ENCODE measurements around the gene OR4D2.
"Not testable (repeated sequence)": the region's sequence is repeated elsewhere in the genome, so short reads cannot be mapped to it uniquely, and the experiment has no call there.

Gene OR4D2

DNA sequence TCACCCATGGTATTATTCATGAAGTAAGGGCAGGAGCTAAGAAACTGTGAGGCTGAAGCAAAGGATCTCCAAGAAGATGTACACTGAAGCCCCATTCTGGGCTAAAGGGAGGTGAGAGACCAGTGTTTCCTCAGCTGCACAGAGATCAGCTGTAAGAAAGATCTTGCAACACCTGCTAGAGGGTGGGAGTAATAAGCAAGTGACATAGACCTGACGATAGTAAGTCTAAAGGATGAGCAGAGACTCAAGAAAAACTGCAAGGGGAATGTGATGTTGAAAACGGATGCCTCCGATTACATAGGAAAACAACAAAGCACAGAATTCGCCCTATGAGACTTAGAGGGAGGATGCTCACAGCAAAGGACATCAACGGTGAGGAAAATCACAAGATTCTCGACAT, at the start of gene OR4D2:
TSS of gene OR4D2 (plus strand) at position 301 of the 400 bp plus-strand sequence. CDS start 2,674 bp downstream, outside the sequence.
- no peak within 1 kb of the TSS for H3K4me3 ChIP-seq (ENCODE audit: low read length)
- no peak for TF ChIP-seq ZNF274 (IDR thresholded peaks at IDR 0.05; ENCODE audit: low read depth, low read length)

- no peak for TF ChIP-seq ZNF274 (IDR thresholded peaks at IDR 0.05; ENCODE audit: low read depth, low read length)
- no peak overlapping the region for H3K4me3 ChIP-seq (ENCODE audit: low read length)
Observed at GRCh38 chr17:58117382-58117781, 49.4 kb upstream of the OR4D2 start.

- no peak for TF ChIP-seq ZNF274 (IDR thresholded peaks at IDR 0.05; ENCODE audit: low read depth, low read length)
- no peak overlapping the region for H3K4me3 ChIP-seq (ENCODE audit: low read length)
Observed at GRCh38 chr17:58119491-58119890, 47.3 kb upstream of the OR4D2 start.

DNA sequence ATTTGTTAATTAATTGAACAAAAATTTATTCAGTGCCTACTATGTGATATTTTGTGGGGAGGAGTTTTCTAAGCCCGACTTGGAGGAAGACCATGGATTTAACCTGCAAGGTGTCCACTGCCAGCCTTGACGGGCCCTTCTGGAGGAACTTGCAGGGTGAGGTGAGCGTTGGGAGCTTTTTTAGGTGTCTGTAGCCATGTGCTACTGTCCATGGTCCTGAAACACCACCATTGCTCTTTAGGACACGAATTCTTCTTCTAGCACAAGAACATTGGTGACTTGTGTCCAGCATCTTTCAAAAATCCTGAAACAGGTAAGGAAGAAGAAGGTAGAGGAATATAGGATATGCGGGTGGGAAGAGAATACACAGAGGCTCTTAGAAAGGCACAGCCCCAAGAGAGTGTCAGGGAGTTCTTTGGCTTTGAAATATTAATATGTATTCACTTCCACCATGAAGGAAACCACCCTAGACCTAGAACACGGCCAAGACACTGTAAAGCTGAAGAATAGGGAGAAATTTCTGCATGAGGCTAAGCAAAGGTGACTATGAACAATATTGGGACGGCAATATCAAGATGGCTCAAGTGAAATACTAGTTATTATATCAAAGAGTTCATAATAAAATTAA, 46.5 kb upstream of the OR4D2 start:
- TF ChIP-seq ZNF274 (IDR thresholded peaks at IDR 0.05; ENCODE audit: low read depth, low read length) = no peak
- no peak overlapping the region for H3K4me3 ChIP-seq (ENCODE audit: low read length)

DNA sequence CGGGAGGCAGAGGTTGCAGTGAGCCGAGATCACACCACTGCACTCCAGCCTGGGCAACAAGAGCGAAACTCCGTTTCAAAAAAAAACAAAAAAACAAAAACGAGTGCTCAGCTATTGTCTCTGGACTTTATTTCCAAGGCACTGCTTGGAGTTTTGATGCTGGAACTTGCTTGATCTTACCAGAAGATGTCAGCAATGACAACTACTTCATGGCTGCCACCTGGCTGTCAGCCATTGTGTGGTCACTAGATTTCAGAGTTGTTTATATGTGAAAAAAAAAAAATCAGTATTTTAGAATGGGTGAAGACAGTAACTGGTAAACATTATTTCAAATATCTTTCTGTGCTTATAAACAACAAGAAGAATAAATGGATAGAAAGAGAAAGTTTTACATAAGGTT, 44.9 kb upstream of the OR4D2 start:
- no peak overlapping the region for H3K4me3 ChIP-seq (ENCODE audit: low read length)
- no peak for TF ChIP-seq ZNF274 (IDR thresholded peaks at IDR 0.05; ENCODE audit: low read depth, low read length)

- H3K4me3 ChIP-seq (ENCODE audit: low read length) = no peak overlapping the region
- TF ChIP-seq ZNF274 (IDR thresholded peaks at IDR 0.05; ENCODE audit: low read depth, low read length) = no peak
Observed at GRCh38 chr17:58127846-58128245, 38.9 kb upstream of the OR4D2 start.

GRCh38 chr17:58132697-58133096, 34.1 kb upstream of the OR4D2 start:
- H3K4me3 ChIP-seq (ENCODE audit: low read length) = not testable (repeated sequence)

- no peak overlapping the region for H3K4me3 ChIP-seq (ENCODE audit: low read length)
- no peak for TF ChIP-seq ZNF274 (IDR thresholded peaks at IDR 0.05; ENCODE audit: low read depth, low read length)
Observed at GRCh38 chr17:58136669-58137279, 30.0 kb upstream of the OR4D2 start.

DNA sequence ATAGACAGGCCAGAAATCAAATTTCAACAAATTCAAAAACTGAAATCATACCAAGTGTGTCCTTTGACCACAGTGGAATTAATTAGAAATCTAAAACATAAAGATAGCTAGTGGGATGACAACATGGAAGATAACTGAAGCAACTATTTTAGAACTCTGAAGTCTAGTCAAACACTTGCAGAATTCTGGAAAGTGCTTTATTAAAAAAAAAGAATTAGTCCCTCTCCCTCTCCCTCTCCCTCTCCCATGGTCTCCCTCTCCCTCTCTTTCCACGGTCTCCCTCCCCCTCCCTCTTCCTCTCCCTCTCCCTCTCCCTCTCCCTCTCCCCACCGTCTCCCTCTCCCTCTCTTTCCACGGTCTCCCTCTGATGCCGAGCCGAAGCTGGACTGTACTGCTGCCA, 25.3 kb upstream of the OR4D2 start:
- TF ChIP-seq ZNF274 (IDR thresholded peaks at IDR 0.05; ENCODE audit: low read depth, low read length) = no peak
- H3K4me3 ChIP-seq (ENCODE audit: low read length) = no peak overlapping the region

DNA sequence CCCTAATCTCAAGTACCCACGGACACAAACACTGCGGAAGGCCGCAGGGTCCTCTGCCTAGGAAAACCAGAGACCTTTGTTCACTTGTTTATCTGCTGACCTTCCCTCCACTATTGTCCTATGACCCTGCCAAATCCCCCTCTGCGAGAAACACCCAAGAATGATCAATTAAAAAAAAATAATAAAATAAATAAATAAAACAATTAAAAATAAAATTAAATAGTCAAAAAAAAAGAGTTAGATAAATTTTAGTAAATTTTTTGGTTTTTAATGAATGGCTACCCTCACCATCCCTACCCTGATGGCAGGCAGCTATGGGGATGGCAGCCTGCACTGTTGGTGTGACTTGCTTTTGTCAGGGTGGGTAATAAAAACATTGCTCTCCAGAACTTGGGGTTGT, 23.4 kb upstream of the OR4D2 start:
- not testable (repeated sequence) for H3K4me3 ChIP-seq (ENCODE audit: low read length)

DNA sequence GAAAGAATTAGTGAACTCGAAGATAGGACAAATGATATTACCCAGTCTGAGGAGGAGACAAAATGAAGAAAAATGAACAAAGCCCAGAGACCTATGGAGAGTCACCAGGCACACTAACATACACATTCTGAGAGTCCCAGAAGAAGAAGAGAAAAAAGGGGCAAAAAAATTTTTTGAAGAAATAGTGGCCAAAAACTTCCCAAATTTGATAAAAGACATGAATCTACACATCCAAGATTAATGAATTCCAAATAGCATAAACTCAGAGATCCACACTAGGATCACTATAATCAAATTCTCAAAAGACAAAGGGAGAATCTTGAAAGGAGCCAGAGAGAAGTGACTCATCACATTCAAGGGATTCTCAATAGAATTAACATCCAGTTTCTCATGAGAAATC, 22.0 kb upstream of the OR4D2 start:
- TF ChIP-seq ZNF274 (IDR thresholded peaks at IDR 0.05; ENCODE audit: low read depth, low read length) = no peak
- H3K4me3 ChIP-seq (ENCODE audit: low read length) = no peak overlapping the region

DNA sequence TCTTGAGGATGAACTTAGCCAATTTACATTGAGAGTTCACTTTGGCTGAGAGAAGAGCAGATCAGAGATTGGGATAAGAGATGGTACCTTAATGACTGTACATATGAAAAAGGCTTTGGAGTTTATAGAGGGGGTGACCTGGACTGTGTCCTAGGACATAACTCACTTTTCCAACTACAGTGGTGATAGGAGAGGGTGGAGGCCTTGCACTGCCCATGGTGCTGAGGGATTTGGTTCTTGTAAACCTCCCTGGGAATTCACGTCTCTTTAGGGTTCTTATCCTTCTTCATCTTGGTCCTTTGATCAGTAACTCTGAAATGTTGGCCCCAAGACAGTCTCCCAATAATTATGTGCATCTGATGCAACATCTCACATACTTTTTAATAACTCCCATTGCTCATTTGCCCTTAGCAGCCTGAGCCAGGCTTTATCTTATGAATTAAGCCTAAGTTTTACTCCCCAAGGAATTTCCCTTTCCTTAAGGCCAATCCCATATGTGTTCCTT, 18.8 kb upstream of the OR4D2 start, which contains the start of gene OR4D1:
TSS of gene OR4D1 (plus strand) at position 455 of the 505 bp plus-strand sequence. CDS start 6,770 bp downstream, outside the sequence.
- no peak for TF ChIP-seq ZNF274 (IDR thresholded peaks at IDR 0.05; ENCODE audit: low read depth, low read length)
- no peak within 1 kb of the TSS for H3K4me3 ChIP-seq (ENCODE audit: low read length)

DNA sequence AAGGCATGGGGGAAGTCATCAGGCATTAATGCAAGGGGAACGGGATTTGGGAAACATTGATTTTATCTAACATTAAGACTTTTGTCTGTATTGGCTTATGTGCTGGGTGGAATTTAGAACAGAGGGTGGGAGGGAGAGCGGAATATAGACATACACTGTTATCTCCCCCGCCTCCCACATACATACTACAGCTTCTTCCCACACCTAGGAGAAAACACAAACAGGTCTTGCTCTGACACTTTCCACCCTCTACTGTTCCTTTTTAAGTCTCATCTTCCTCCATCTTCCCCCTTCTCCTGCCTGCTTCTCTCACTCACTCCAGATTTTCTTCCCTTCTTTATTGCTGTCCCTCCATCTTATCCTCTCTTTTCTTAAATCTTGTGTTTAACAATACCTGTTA, 18.2 kb upstream of the OR4D2 start:
- no peak for TF ChIP-seq ZNF274 (IDR thresholded peaks at IDR 0.05; ENCODE audit: low read depth, low read length)
- H3K4me3 ChIP-seq (ENCODE audit: low read length) = no peak overlapping the region

GRCh38 chr17:58150394-58150793, 16.4 kb upstream of the OR4D2 start:
- H3K4me3 ChIP-seq (ENCODE audit: low read length) = no peak overlapping the region
- no peak for TF ChIP-seq ZNF274 (IDR thresholded peaks at IDR 0.05; ENCODE audit: low read depth, low read length)

DNA sequence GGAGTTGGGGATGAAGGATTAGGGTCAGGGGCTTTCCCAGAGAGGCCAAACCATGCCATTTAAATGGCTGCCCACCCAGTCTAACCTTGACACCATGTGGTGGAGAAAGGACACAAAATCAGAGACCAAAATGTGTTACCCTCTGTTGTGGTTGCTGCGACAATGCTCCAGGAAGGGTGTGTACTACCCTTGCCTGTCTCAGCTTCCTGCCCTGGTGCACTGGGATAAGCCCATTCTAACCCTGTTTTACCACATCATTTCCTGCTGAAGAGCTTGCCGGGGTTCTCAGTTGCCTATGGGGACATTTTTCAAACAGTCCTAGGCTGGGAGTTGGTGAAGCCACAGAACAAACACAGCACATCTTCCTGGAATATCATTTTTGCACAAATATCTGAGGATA, 13.7 kb upstream of the OR4D2 start:
- no peak overlapping the region for H3K4me3 ChIP-seq (ENCODE audit: low read length)
- TF ChIP-seq ZNF274 (IDR thresholded peaks at IDR 0.05; ENCODE audit: low read depth, low read length) = no peak

- TF ChIP-seq ZNF274 (IDR thresholded peaks at IDR 0.05; ENCODE audit: low read depth, low read length) = no peak
- no peak overlapping the region for H3K4me3 ChIP-seq (ENCODE audit: low read length)
Observed at GRCh38 chr17:58153671-58154070, 13.1 kb upstream of the OR4D2 start.
